LHCN-M2 (cell line): ENCODE data around the gene GTSF1L. TPM values are rescaled to one million over a fixed set of nuclear protein-coding genes. Genes with fewer than 3 reads are reported as not detected.

ENCODE experiments used
- DNase-seq: peaks from one replicate; pipeline ENCODE4 v3.0.0-alpha.2; 2012; ENCODE audit warnings: low read depth
- total RNA-seq: library from RNA; depleted of rRNA; stranded (reverse); fragments of >200 nt; gene quantifications from 2 replicates; pipeline ENCODE4 v1.2.3, GENCODE V29; 2014

Gene GTSF1L
- total RNA-seq, 1 experiment from 2014 or later, result not detected

- DNase-seq, result no peak
These were observed 19.7 kb upstream of the GTSF1L start for GRCh38 chr20:43746344-43747137.

GRCh38 chr20:43744966-43745730, 18.3 kb upstream of the GTSF1L start:
- DNase-seq, result no peak

- peak; percentile 54 for DNase-seq
These were observed 17.4 kb upstream of the GTSF1L start for GRCh38 chr20:43744151-43744611.

GRCh38 chr20:43740642-43741041, 13.8 kb upstream of the GTSF1L start:
- no peak for DNase-seq

- no peak for DNase-seq
These were observed 12.4 kb upstream of the GTSF1L start for GRCh38 chr20:43739148-43739749.

GRCh38 chr20:43737925-43738324, 11.1 kb upstream of the GTSF1L start:
- DNase-seq, result no peak

GRCh38 chr20:43736588-43737158, 9.9 kb upstream of the GTSF1L start:
- DNase-seq, result no peak

- DNase-seq, result no peak
These were observed 5.1 kb upstream of the GTSF1L start for GRCh38 chr20:43731927-43732326.

GRCh38 chr20:43731469-43731868, 4.7 kb upstream of the GTSF1L start:
- peak; percentile 51 for DNase-seq

- no peak for DNase-seq
These were observed 2.0 kb upstream of the GTSF1L start for GRCh38 chr20:43728686-43729255.

- DNase-seq, result no peak
These were observed 1.3 kb upstream of the GTSF1L start for GRCh38 chr20:43727980-43728590.

- no peak for DNase-seq
These were observed 469 bp downstream of the GTSF1L start for GRCh38 chr20:43726333-43726732.

GRCh38 chr20:43725666-43726065, 1.1 kb downstream of the GTSF1L start:
- DNase-seq, result no peak

- DNase-seq, result no peak
These were observed 2.4 kb downstream of the GTSF1L start for GRCh38 chr20:43724383-43724782.

GRCh38 chr20:43723735-43724134, 3.1 kb downstream of the GTSF1L start:
- no peak for DNase-seq

GRCh38 chr20:43723186-43723585, 3.6 kb downstream of the GTSF1L start:
- DNase-seq, result no peak

GRCh38 chr20:43722153-43722505, 4.7 kb downstream of the GTSF1L start:
- DNase-seq, result no peak

GRCh38 chr20:43721429-43722152, 5.2 kb downstream of the GTSF1L start:
- DNase-seq, result peak; percentile 86

- DNase-seq, result peak; percentile 26
These were observed 5.7 kb downstream of the GTSF1L start for GRCh38 chr20:43721097-43721428.

- DNase-seq, result no peak
These were observed 6.8 kb downstream of the GTSF1L start for GRCh38 chr20:43720007-43720406.

GRCh38 chr20:43717616-43717995, 9.2 kb downstream of the GTSF1L start:
- DNase-seq, result no peak
